ENCODE measurements around the gene FAM180B.

Gene FAM180B

GRCh38 chr11:47569646-47570045 is 16.8 kb upstream of the FAM180B start:
- DNase-seq (ENCODE audit: low read depth), result no peak

- no peak for DNase-seq (ENCODE audit: low read depth)
Measured at GRCh38 chr11:47570651-47571356, 15.7 kb upstream of the FAM180B start.

GRCh38 chr11:47571357-47571729 is 15.1 kb upstream of the FAM180B start:
- DNase-seq (ENCODE audit: low read depth), result no peak

GRCh38 chr11:47571895-47572294 is 14.6 kb upstream of the FAM180B start:
- no peak for DNase-seq (ENCODE audit: low read depth)

- no peak for DNase-seq (ENCODE audit: low read depth)
Measured at GRCh38 chr11:47572715-47573255, 13.7 kb upstream of the FAM180B start.

- DNase-seq (ENCODE audit: low read depth), result no peak
Measured at GRCh38 chr11:47573321-47573720, 13.2 kb upstream of the FAM180B start.

GRCh38 chr11:47577460-47578041 is 8.9 kb upstream of the FAM180B start:
- DNase-seq (ENCODE audit: low read depth), result no peak

GRCh38 chr11:47578524-47579494 is 7.7 kb upstream of the FAM180B start, which contains the start of the genes KBTBD4 and NDUFS3:
KBTBD4 (minus strand) TSS chr11:47578970; CDS start chr11:47578951, 19 bp downstream.
NDUFS3 (plus strand) TSS chr11:47579074; CDS start chr11:47579092, 18 bp downstream.
- DNase-seq (ENCODE audit: low read depth), result peak; percentile 84

- DNase-seq (ENCODE audit: low read depth), result no peak
Measured at GRCh38 chr11:47583844-47584243, 2.6 kb upstream of the FAM180B start.

- DNase-seq (ENCODE audit: low read depth), result no peak
Measured at GRCh38 chr11:47587039-47587716, 700 bp downstream of the FAM180B start.

GRCh38 chr11:47587723-47588326 is 1.3 kb downstream of the FAM180B start:
- no peak for DNase-seq (ENCODE audit: low read depth)

- DNase-seq (ENCODE audit: low read depth), result no peak
Measured at GRCh38 chr11:47589118-47589517, 2.6 kb downstream of the FAM180B start.

- no peak for DNase-seq (ENCODE audit: low read depth)
Measured at GRCh38 chr11:47589584-47589976, 3.1 kb downstream of the FAM180B start.

- no peak for DNase-seq (ENCODE audit: low read depth)
Measured at GRCh38 chr11:47589977-47590861, 3.7 kb downstream of the FAM180B start.

GRCh38 chr11:47591764-47592163 is 5.3 kb downstream of the FAM180B start:
- DNase-seq (ENCODE audit: low read depth), result no peak

- DNase-seq (ENCODE audit: low read depth), result no peak
Measured at GRCh38 chr11:47592251-47592650, 5.8 kb downstream of the FAM180B start.

- DNase-seq (ENCODE audit: low read depth), result no peak
Measured at GRCh38 chr11:47592970-47593369, 6.5 kb downstream of the FAM180B start.

GRCh38 chr11:47593492-47593933 is 7.0 kb downstream of the FAM180B start:
- no peak for DNase-seq (ENCODE audit: low read depth)

- DNase-seq (ENCODE audit: low read depth), result no peak
Measured at GRCh38 chr11:47593934-47594855, 7.7 kb downstream of the FAM180B start, which contains the start of gene C1QTNF4. C1QTNF4 (minus strand) TSS chr11:47594411; CDS start chr11:47590810, 3,601 bp downstream.
